HepG2 (cell line): Measurements from ENCODE around the gene STX1B. TPM values are rescaled to one million over a fixed set of nuclear protein-coding genes. Genes with fewer than 3 reads are reported as not detected.
A peak's percentile ranks its signal among the peaks of the same experiment; 100 is the strongest.

Experiments used
- CHCHD3 ChIP-seq: sonication (generic); formaldehyde crosslinking; IDR thresholded peaks from 2 replicates; pipeline ENCODE4 v1.8.0; 2022; ENCODE audit warnings: mild to moderate bottlenecking, missing genetic modification reagents, moderate library complexity
- FIP1L1 ChIP-seq: fragments of 200-400 bp; formaldehyde crosslinking; IDR thresholded peaks from 2 replicates; pipeline ENCODE4 v1.6.1; 2018; ENCODE audit warnings: low read depth, mild to moderate bottlenecking, low read length, moderate library complexity, borderline replicate concordance; ENCODE audit not compliant: insufficient read depth
- FOXP1 ChIP-seq, 2 experiments: fragments of 450-650 bp in 1 of 2; IDR thresholded peaks; 2 replicates each; pipeline ENCODE4 v1.6.1; 2017 to 2018; ENCODE audit warnings: antibody characterized with exemption in 1 of 2
- GFI1 ChIP-seq: sonication (generic); formaldehyde crosslinking; IDR thresholded peaks from 2 replicates; pipeline ENCODE4 v1.5.0; 2020; ENCODE audit warnings: missing genetic modification reagents, mild to moderate bottlenecking, borderline replicate concordance
- HNRNPLL ChIP-seq: fragments of 200-400 bp; formaldehyde crosslinking; IDR thresholded peaks from 2 replicates; pipeline ENCODE4 v1.6.1; 2017; ENCODE audit warnings: mild to moderate bottlenecking, low read depth, low read length; ENCODE audit not compliant: poor library complexity, severe bottlenecking
- JUND ChIP-seq: sonication (generic); formaldehyde crosslinking; IDR thresholded peaks from 2 replicates; pipeline ENCODE4 v1.8.0; 2022; ENCODE audit warnings: mild to moderate bottlenecking, missing genetic modification reagents
- MLXIP ChIP-seq: sonication (generic); formaldehyde crosslinking; IDR thresholded peaks from 2 replicates; pipeline ENCODE4 v1.9.0; 2021; ENCODE audit warnings: missing genetic modification reagents, borderline replicate concordance
- NCOR1 ChIP-seq: fragments of 200-600 bp; sonication (generic); IDR thresholded peaks from 2 replicates; pipeline ENCODE4 v1.7.0; 2017; ENCODE audit warnings: antibody characterized with exemption, low read length, borderline replicate concordance
- NR2F2 ChIP-seq: IDR thresholded peaks from 2 replicates; pipeline ENCODE4 v1.6.1; 2012; ENCODE audit warnings: low read depth, inconsistent platforms, borderline replicate concordance
- PHB2 ChIP-seq: fragments of 450-650 bp; IDR thresholded peaks from 2 replicates; pipeline ENCODE4 v1.6.1; 2018; ENCODE audit not compliant: partially characterized antibody
- RAD21 ChIP-seq: fragments of 450-650 bp; formaldehyde crosslinking; IDR thresholded peaks from 2 replicates; pipeline ENCODE4 v1.5.0; 2020; ENCODE audit warnings: mild to moderate bottlenecking
- RXRB ChIP-seq: IDR thresholded peaks from 2 replicates; pipeline ENCODE4 v1.6.1; 2016; ENCODE audit warnings: borderline replicate concordance, missing genetic modification reagents, missing compliant biosample characterization
- ZBTB20 ChIP-seq: sonication (generic); formaldehyde crosslinking; IDR thresholded peaks from 2 replicates; pipeline ENCODE4 v1.8.1; 2023; ENCODE audit warnings: missing genetic modification reagents, low read depth, mild to moderate bottlenecking, borderline replicate concordance
- ZNF691 ChIP-seq: sonication (generic); formaldehyde crosslinking; IDR thresholded peaks from 2 replicates; pipeline ENCODE4 v1.4.0; 2020; ENCODE audit warnings: missing genetic modification reagents, low read depth, mild to moderate bottlenecking, borderline replicate concordance
- ZNF772 ChIP-seq: sonication (generic); formaldehyde crosslinking; IDR thresholded peaks from 2 replicates; pipeline ENCODE4 v1.5.0; 2020; ENCODE audit warnings: mild to moderate bottlenecking, missing genetic modification reagents
- ZNF792 ChIP-seq: IDR thresholded peaks from 2 replicates; pipeline ENCODE4 v1.6.1; 2016
- ZSCAN12 ChIP-seq: sonication (generic); formaldehyde crosslinking; IDR thresholded peaks from 2 replicates; pipeline ENCODE4 v1.9.0; 2021; ENCODE audit warnings: mild to moderate bottlenecking, missing genetic modification reagents
- polyA plus RNA-seq, 8 experiments: library from polyadenylated mRNA; depleted of rRNA in 3 of 8; stranded (reverse) in 7 of 8; unstranded in 1 of 8; fragments of >200 nt; fragmentation: Illumina TruSeq in 4 of 8; extraction: Trizol in 4 of 8; gene quantifications; 2 replicates each; pipeline versions ENCODE4 v1.2.1 to v1.2.3, GENCODE V29; 2011 to 2016; ENCODE audit warnings: low read depth in 4 of 8, missing spikeins in 1 of 8, mixed read lengths in 1 of 8; ENCODE audit not compliant: insufficient read depth in 1 of 8
- total RNA-seq, 5 experiments: library from RNA; depleted of rRNA; stranded (reverse); fragments of >200 nt; fragmentation: Illumina TruSeq; extraction: Trizol; gene quantifications; 2 replicates each; pipeline ENCODE4 v1.2.3, GENCODE V29; 2016; ENCODE audit warnings: low read depth in 1 of 5
- TF ChIP-seq, protein P1 (sequence below): sonication (generic); formaldehyde crosslinking; IDR thresholded peaks from 2 replicates; pipeline ENCODE4 v1.4.0; 2020; ENCODE audit warnings: missing genetic modification reagents, borderline replicate concordance

The STX1B gene
- total and polyA plus RNA-seq, 2 of the 13 experiments (the other 11 are each of a cell fraction or from before 2014, with no cell fraction given) = 2.1 to 3.0 TPM

- TF ChIP-seq, protein P1, sequence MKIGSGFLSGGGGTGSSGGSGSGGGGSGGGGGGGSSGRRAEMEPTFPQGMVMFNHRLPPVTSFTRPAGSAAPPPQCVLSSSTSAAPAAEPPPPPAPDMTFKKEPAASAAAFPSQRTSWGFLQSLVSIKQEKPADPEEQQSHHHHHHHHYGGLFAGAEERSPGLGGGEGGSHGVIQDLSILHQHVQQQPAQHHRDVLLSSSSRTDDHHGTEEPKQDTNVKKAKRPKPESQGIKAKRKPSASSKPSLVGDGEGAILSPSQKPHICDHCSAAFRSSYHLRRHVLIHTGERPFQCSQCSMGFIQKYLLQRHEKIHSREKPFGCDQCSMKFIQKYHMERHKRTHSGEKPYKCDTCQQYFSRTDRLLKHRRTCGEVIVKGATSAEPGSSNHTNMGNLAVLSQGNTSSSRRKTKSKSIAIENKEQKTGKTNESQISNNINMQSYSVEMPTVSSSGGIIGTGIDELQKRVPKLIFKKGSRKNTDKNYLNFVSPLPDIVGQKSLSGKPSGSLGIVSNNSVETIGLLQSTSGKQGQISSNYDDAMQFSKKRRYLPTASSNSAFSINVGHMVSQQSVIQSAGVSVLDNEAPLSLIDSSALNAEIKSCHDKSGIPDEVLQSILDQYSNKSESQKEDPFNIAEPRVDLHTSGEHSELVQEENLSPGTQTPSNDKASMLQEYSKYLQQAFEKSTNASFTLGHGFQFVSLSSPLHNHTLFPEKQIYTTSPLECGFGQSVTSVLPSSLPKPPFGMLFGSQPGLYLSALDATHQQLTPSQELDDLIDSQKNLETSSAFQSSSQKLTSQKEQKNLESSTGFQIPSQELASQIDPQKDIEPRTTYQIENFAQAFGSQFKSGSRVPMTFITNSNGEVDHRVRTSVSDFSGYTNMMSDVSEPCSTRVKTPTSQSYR = peak; percentile 39
- TF ChIP-seq NCOR1 = peak; percentile 19; the same call in 1 of the 2 replicates
- TF ChIP-seq NR2F2 = 0 out of 2 replicates have a peak, but pooled peaks have one; percentile 40
- TF ChIP-seq HNRNPLL = peak; percentile 12
- TF ChIP-seq PHB2 = no peak
- TF ChIP-seq MLXIP = no peak
- peak; percentile 21; the same call in 1 of the 2 replicates for TF ChIP-seq ZBTB20 (CRISPR knock-in tag)
- peak; percentile 14; the same call in 1 of the 2 replicates for TF ChIP-seq RXRB (CRISPR knock-in tag)
- 0 out of 2 replicates have a peak, but pooled peaks have one; percentile 33 for TF ChIP-seq ZNF691 (CRISPR knock-in tag)
- 0 out of 2 replicates have a peak, but pooled peaks have one; percentile 53 for TF ChIP-seq ZNF772 (CRISPR knock-in tag)
- peak; percentile 59; the same call in 1 of the 2 replicates for TF ChIP-seq GFI1 (CRISPR knock-in tag)
- no peak for TF ChIP-seq FIP1L1
- TF ChIP-seq FOXP1 (IDR thresholded peaks at IDR 0.05) = no peak
- TF ChIP-seq FOXP1 (CRISPR knock-in tag; IDR thresholded peaks at IDR 0.05) = peak; percentile 51; the same call in 1 of the 2 replicates
- TF ChIP-seq RAD21 (CRISPR knock-in tag) = 0 out of 2 replicates have a peak, but pooled peaks have one; percentile 4
- no peak for TF ChIP-seq JUND (CRISPR knock-in tag)
- TF ChIP-seq ZSCAN12 (CRISPR knock-in tag) = no peak; the same call in 1 of the 2 replicates
- TF ChIP-seq ZNF792 (CRISPR knock-in tag) = 0 out of 2 replicates have a peak, but pooled peaks have one; percentile 7
- TF ChIP-seq CHCHD3 (CRISPR knock-in tag) = no peak
Measured at GRCh38 chr16:30997725-30998711, 12.4 kb downstream of the STX1B start (continued).
